ENCODE results near the gene INO80.

INO80 gene

DNA sequence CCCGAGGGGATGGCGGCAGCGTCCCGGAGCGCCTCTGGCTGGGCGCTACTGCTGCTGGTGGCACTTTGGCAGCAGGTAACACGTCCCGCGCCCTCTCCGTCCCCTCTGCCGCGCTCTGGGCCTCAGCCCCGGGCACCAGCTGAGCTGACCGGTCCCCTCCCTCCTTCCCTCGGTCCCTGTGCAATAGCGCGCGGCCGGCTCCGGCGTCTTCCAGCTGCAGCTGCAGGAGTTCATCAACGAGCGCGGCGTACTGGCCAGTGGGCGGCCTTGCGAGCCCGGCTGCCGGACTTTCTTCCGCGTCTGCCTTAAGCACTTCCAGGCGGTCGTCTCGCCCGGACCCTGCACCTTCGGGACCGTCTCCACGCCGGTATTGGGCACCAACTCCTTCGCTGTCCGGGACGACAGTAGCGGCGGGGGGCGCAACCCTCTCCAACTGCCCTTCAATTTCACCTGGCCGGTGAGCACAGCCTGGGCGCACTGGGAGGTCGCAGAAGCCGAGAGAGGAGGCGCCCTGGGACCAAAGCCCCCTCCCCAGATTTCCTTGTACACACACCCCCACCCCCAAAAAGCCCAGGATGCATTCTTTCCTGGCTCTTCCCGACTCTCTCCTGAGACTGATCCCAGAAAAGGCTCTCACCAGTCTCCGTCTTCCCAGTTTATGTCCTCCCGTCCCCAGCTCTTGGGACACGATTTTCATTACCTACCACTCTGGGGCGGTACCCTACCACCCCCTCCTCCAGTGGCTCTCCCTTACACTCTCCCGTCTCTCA lies 186.2 kb downstream of the INO80 start:
- DNase-seq (ENCODE audit: low read depth in 2 of 2), result no peak
